Smooth muscle cell (in vitro differentiated cells): Measurements from ENCODE around the gene GRM8. TPM values are rescaled to one million over a fixed set of nuclear protein-coding genes. Genes with fewer than 3 reads are reported as not detected.

Experiments used
- DNase-seq: peaks from one replicate; lab custom pipeline; 2025; ENCODE audit not compliant: unreplicated experiment; lab: John Stamatoyannopoulos, UW
- H2AFZ ChIP-seq: fragments of 200-600 bp; sonication (generic); 2 replicates; pipeline ENCODE4 v1.6.0; 2016; ENCODE audit warnings: antibody characterized with exemption, low read depth, mild to moderate bottlenecking
- H3F3A ChIP-seq: fragments of 200-600 bp; sonication (generic); 2 replicates; pipeline ENCODE4 v1.6.0; 2017; ENCODE audit warnings: antibody characterized with exemption, low read depth
- H3K27ac ChIP-seq: fragments of 200-600 bp; sonication (generic); 2 replicates; pipeline ENCODE4 v1.5.1; 2016; ENCODE audit warnings: low read depth, mild to moderate bottlenecking
- H3K27me3 ChIP-seq: fragments of 200-600 bp; sonication (generic); 2 replicates; pipeline ENCODE4 v1.6.1; 2016; ENCODE audit warnings: low read depth, mild to moderate bottlenecking
- H3K36me3 ChIP-seq: fragments of 200-600 bp; sonication (generic); 2 replicates; pipeline ENCODE4 v1.5.1; 2016; ENCODE audit warnings: low read depth
- H3K4me1 ChIP-seq: fragments of 200-600 bp; sonication (generic); 2 replicates; pipeline ENCODE4 v1.5.1; 2016; ENCODE audit warnings: low read depth
- H3K4me2 ChIP-seq: fragments of 200-600 bp; sonication (generic); 2 replicates; pipeline ENCODE4 v1.6.0; 2016; ENCODE audit warnings: mild to moderate bottlenecking
- H3K4me3 ChIP-seq: fragments of 200-600 bp; sonication (generic); 2 replicates; pipeline ENCODE4 v1.5.1; 2016; ENCODE audit warnings: mild to moderate bottlenecking
- H3K79me2 ChIP-seq: fragments of 200-600 bp; sonication (generic); 2 replicates; pipeline ENCODE4 v1.6.0; 2016; ENCODE audit warnings: low read depth, mild to moderate bottlenecking
- H3K9ac ChIP-seq: fragments of 200-600 bp; sonication (generic); 2 replicates; pipeline ENCODE4 v1.6.0; 2016; ENCODE audit warnings: low read depth
- H3K9me3 ChIP-seq: fragments of 200-600 bp; sonication (generic); replicated peaks from 2 replicates; pipeline ENCODE4 v1.5.1; 2016; ENCODE audit warnings: low read depth
- H4K20me1 ChIP-seq: fragments of 200-600 bp; sonication (generic); 2 replicates; pipeline ENCODE4 v1.6.0; 2016; ENCODE audit warnings: low read depth
- CTCF ChIP-seq: fragments of 200-600 bp; sonication (generic); IDR thresholded peaks from 2 replicates; pipeline ENCODE4 v1.5.1; 2017; ENCODE audit warnings: borderline replicate concordance, mild to moderate bottlenecking, antibody characterized with exemption; ENCODE audit not compliant: insufficient read depth, poor library complexity, severe bottlenecking
- WGBS: methylation state at CpG from one replicate; pipeline ENCODE4 v1.1.7; 2016; ENCODE audit warnings: low lambda C conversion rate; 5-methylcytosine and 5-hydroxymethylcytosine counted together
- polyA plus RNA-seq: library from polyadenylated mRNA; unstranded; fragments of >200 nt; fragmentation: Nextera tagmentation; extraction: Ambion mirVana; gene quantifications from 2 replicates; pipeline ENCODE4 v1.2.1, GENCODE V29; 2016
- total RNA-seq: library from RNA; depleted of rRNA; stranded (reverse); fragments of >200 nt; gene quantifications from 2 replicates; pipeline ENCODE4 v1.2.3, GENCODE V29; 2014

GRM8 gene
- total and polyA plus RNA-seq, 2 experiments from 2014 or later: 9.8 to 20.5 TPM

GRCh38 chr7:127029823-127030222 is 222.9 kb downstream of the GRM8 start:
- Histone ChIP-seq H2AFZ (no peak overlapping the region), H3K4me3 (no peak overlapping the region), H3K36me3 (no peaks in the 10 kb centered on the region), H4K20me1 (no peaks in the 10 kb centered on the region), H3K4me1 (no peaks in the 10 kb centered on the region), H3K9me3 (no peaks in the 10 kb centered on the region), H3K9ac (no peak overlapping the region), H3K27me3 (no peaks in the 10 kb centered on the region), H3K27ac (no peak overlapping the region), H3K4me2 (no peak overlapping the region), H3K79me2 (no peaks in the 10 kb centered on the region), H3F3A (no peaks in the 10 kb centered on the region)
- no peak for TF ChIP-seq CTCF
- no peak for DNase-seq
- WGBS: 86% methylated on average over 2 of the region's 2 CpGs

GRCh38 chr7:127021857-127022256 is 230.9 kb downstream of the GRM8 start:
- H3K27ac ChIP-seq: no peak overlapping the region
- H3K9me3 ChIP-seq: no peaks in the 10 kb centered on the region
- no peaks in the 10 kb centered on the region for H3K79me2 ChIP-seq
- no peaks in the 10 kb centered on the region for H3K4me1 ChIP-seq
- H3K27me3 ChIP-seq: no peaks in the 10 kb centered on the region
- H3K4me3 ChIP-seq: no peak overlapping the region
- H4K20me1 ChIP-seq: no peaks in the 10 kb centered on the region
- H3F3A ChIP-seq: no peaks in the 10 kb centered on the region
- 100% methylated on average over 1 of the region's 1 CpG for WGBS
- H2AFZ ChIP-seq: no peak overlapping the region
- no peak overlapping the region for H3K4me2 ChIP-seq
- H3K9ac ChIP-seq: no peak overlapping the region
- no peak for DNase-seq
- no peak for TF ChIP-seq CTCF
- no peaks in the 10 kb centered on the region for H3K36me3 ChIP-seq

GRCh38 chr7:127021019-127021738 is 231.6 kb downstream of the GRM8 start:
- no peaks in the 10 kb centered on the region for H3K4me1 ChIP-seq
- no peaks in the 10 kb centered on the region for H3K36me3 ChIP-seq
- DNase-seq: no peak
- H3K79me2 ChIP-seq: no peaks in the 10 kb centered on the region
- H4K20me1 ChIP-seq: no peaks in the 10 kb centered on the region
- no peaks in the 10 kb centered on the region for H3K27me3 ChIP-seq
- no peak overlapping the region for H3K27ac ChIP-seq
- H3K4me3 ChIP-seq: no peak overlapping the region
- H2AFZ ChIP-seq: no peak overlapping the region
- H3K9ac ChIP-seq: no peak overlapping the region
- no peaks in the 10 kb centered on the region for H3F3A ChIP-seq
- H3K9me3 ChIP-seq: no peaks in the 10 kb centered on the region
- TF ChIP-seq CTCF: no peak
- no peak overlapping the region for H3K4me2 ChIP-seq

GRCh38 chr7:127018889-127019288 is 233.9 kb downstream of the GRM8 start:
- Histone ChIP-seq H2AFZ (no peak overlapping the region), H3K4me3 (no peak overlapping the region), H3F3A (no peaks in the 10 kb centered on the region), H3K4me1 (no peaks in the 10 kb centered on the region), H3K36me3 (no peaks in the 10 kb centered on the region), H3K27ac (no peak overlapping the region), H4K20me1 (no peaks in the 10 kb centered on the region), H3K9ac (no peak overlapping the region), H3K27me3 (no peaks in the 10 kb centered on the region), H3K79me2 (no peaks in the 10 kb centered on the region), H3K9me3 (no peaks in the 10 kb centered on the region), H3K4me2 (no peak overlapping the region)
- no peak for DNase-seq
- WGBS: 71% methylated on average over 2 of the region's 2 CpGs
- no peak for TF ChIP-seq CTCF
